SK-N-SH treated with all-trans-retinoic acid at 6 μM for 48 hours (cell line): Measurements from ENCODE around the gene KRTAP9-7.

Experiments
- ARNTL ChIP-seq: fragments of 450-650 bp; formaldehyde crosslinking; IDR thresholded peaks from 2 replicates; pipeline ENCODE4 v1.5.0; 2020; ENCODE audit warnings: low read depth, mild to moderate bottlenecking, moderate library complexity, borderline replicate concordance
- ESRRG ChIP-seq: fragments of 250-450 bp; sonication (Bioruptor Pico); IDR thresholded peaks from 2 replicates; pipeline ENCODE4 v1.6.1; 2021; ENCODE audit warnings: mild to moderate bottlenecking
- PATZ1 ChIP-seq: fragments of 250-450 bp; sonication (Bioruptor Pico); IDR thresholded peaks from 2 replicates; pipeline ENCODE4 v1.8.0; 2020; ENCODE audit warnings: mild to moderate bottlenecking, moderate library complexity, borderline replicate concordance
- RARB ChIP-seq: fragments of 250-450 bp; sonication (Bioruptor Pico); IDR thresholded peaks from 2 replicates; pipeline ENCODE4 v1.8.0; 2021; ENCODE audit warnings: mild to moderate bottlenecking, moderate library complexity
- SNAI2 ChIP-seq: fragments of 250-450 bp; sonication (Bioruptor Pico); IDR thresholded peaks from 2 replicates; pipeline ENCODE4 v1.5.0; 2020; ENCODE audit warnings: mild to moderate bottlenecking, moderate library complexity
- ZC3H10 ChIP-seq: fragments of 250-450 bp; sonication (Bioruptor Pico); IDR thresholded peaks from 2 replicates; pipeline ENCODE4 v1.5.1; 2021; ENCODE audit warnings: mild to moderate bottlenecking, moderate library complexity
- ZFP3 ChIP-seq: fragments of 250-450 bp; sonication (Bioruptor Pico); IDR thresholded peaks from 2 replicates; pipeline ENCODE4 v1.5.0; 2020; ENCODE audit warnings: mild to moderate bottlenecking, moderate library complexity
- ZFP30 ChIP-seq: fragments of 450-650 bp; formaldehyde crosslinking; IDR thresholded peaks from 2 replicates; pipeline ENCODE4 v1.5.0; 2022; ENCODE audit warnings: mild to moderate bottlenecking, moderate library complexity
- ZNF565 ChIP-seq: fragments of 450-650 bp; formaldehyde crosslinking; conservative IDR thresholded peaks from 2 replicates; pipeline ENCODE4 v1.5.0; 2020; ENCODE audit warnings: low read depth, mild to moderate bottlenecking, moderate library complexity

DNA sequence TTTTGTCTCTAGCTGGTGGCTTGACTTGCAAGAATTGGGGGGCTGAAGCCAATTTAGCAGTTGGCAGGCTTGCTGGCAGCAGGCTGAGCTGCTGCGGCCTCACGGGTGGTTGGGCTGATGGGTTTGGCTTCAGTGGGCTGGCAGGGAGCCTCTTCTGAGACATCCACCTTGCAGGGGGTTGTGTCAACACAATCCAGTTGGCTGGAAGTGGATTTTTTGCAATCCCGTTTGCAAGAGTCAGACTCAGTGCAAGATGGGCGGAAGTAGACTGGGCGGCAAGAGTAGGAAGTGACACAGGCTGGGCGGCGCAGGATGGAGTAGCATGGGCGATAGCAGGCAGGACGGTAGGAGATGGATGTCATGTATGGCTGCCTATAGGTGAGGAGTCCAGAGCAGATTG, 32.1 kb downstream of the KRTAP9-7 start:
- TF ChIP-seq ZNF565 (CRISPR knock-in tag): no peak
- TF ChIP-seq ARNTL: no peak
- TF ChIP-seq ZFP30: no peak
- no peak for TF ChIP-seq PATZ1 (CRISPR knock-in tag)
- no peak for TF ChIP-seq ZFP3
- TF ChIP-seq RARB: no peak
- no peak for TF ChIP-seq SNAI2 (CRISPR knock-in tag)
- no peak for TF ChIP-seq ESRRG (CRISPR knock-in tag)
- TF ChIP-seq ZC3H10 (CRISPR knock-in tag): no peak
